GM03348 (cell line): ENCODE data around the gene PNISR.
A peak's percentile ranks its signal among the peaks of the same experiment; 100 is the strongest.

Experiments used
- DNase-seq: peaks from one replicate; pipeline ENCODE4 v3.0.0; 2012; ENCODE audit warnings: low spot score

The PNISR gene

GRCh38 chr6:99402448-99402847, 22.7 kb downstream of the PNISR start:
- no peak for DNase-seq

- DNase-seq = no peak
Measured at GRCh38 chr6:99397287-99397686, 27.8 kb downstream of the PNISR start.

- peak; percentile 95 for DNase-seq
Measured at GRCh38 chr6:99393698-99394531, 31.2 kb downstream of the PNISR start, which contains the start of gene COQ3. TSS of gene COQ3 (minus strand) at chr6:99394195. CDS start at chr6:99394179, 16 bp downstream.

GRCh38 chr6:99393366-99393697, 31.8 kb downstream of the PNISR start:
- DNase-seq = no peak

- DNase-seq = no peak
Measured at GRCh38 chr6:99390896-99391295, 34.2 kb downstream of the PNISR start.

- DNase-seq = no peak
Measured at GRCh38 chr6:99384507-99384906, 40.6 kb downstream of the PNISR start.

- DNase-seq = no peak
Measured at GRCh38 chr6:99378636-99379035, 46.5 kb downstream of the PNISR start.

- no peak for DNase-seq
Measured at GRCh38 chr6:99369533-99369932, 55.6 kb downstream of the PNISR start.

GRCh38 chr6:99366852-99367251, 58.3 kb downstream of the PNISR start:
- no peak for DNase-seq

- DNase-seq = no peak
Measured at GRCh38 chr6:99364026-99364425, 61.1 kb downstream of the PNISR start.

- no peak for DNase-seq
Measured at GRCh38 chr6:99362678-99363268, 62.3 kb downstream of the PNISR start.

GRCh38 chr6:99359800-99360199, 65.3 kb downstream of the PNISR start:
- no peak for DNase-seq

GRCh38 chr6:99356641-99357040, 68.5 kb downstream of the PNISR start:
- DNase-seq = no peak

GRCh38 chr6:99354983-99355382, 70.1 kb downstream of the PNISR start:
- DNase-seq = no peak

GRCh38 chr6:99353126-99353525, 72.0 kb downstream of the PNISR start:
- DNase-seq = no peak

GRCh38 chr6:99350573-99350972, 74.5 kb downstream of the PNISR start:
- no peak for DNase-seq

GRCh38 chr6:99349171-99350141, 75.7 kb downstream of the PNISR start, which contains the start of gene FAXC:
TSS of gene FAXC (minus strand) at chr6:99349674. CDS start at chr6:99349372, 302 bp downstream.
- DNase-seq = peak; percentile 65

- no peak for DNase-seq
Measured at GRCh38 chr6:99348288-99349170, 76.6 kb downstream of the PNISR start.
